Mesodermal cell (in vitro differentiated cells): ENCODE results near the gene DQX1.
"Not testable (repeated sequence)": the region's sequence is repeated elsewhere in the genome, so short reads cannot be mapped to it uniquely, and the experiment has no call there.

ENCODE experiments used
- H3K27ac ChIP-seq: 2 replicates; pipeline ENCODE4 v1.7.0; 2013; ENCODE audit warnings: mild to moderate bottlenecking, low read depth, low read length, moderate library complexity; ENCODE audit not compliant: severe bottlenecking
- H3K36me3 ChIP-seq: 2 replicates; pipeline ENCODE4 v1.7.1; 2013; ENCODE audit warnings: mild to moderate bottlenecking, low read length, moderate library complexity; ENCODE audit not compliant: control insufficient read depth, insufficient read depth
- H3K4me1 ChIP-seq: one replicate; pipeline ENCODE4 v1.7.1; 2013; ENCODE audit warnings: mild to moderate bottlenecking, low read length; ENCODE audit not compliant: insufficient read depth, control insufficient read depth, poor library complexity, severe bottlenecking
- H3K4me3 ChIP-seq: 2 replicates; pipeline ENCODE4 v1.7.0; 2013; ENCODE audit warnings: low read length, control low read depth, mild to moderate bottlenecking; ENCODE audit not compliant: insufficient read depth, poor library complexity, severe bottlenecking; ENCODE audit errors: extremely low read depth
- H3K9me3 ChIP-seq: 2 replicates; pipeline ENCODE4 v1.7.1; 2013; ENCODE audit warnings: mild to moderate bottlenecking, low read length, moderate library complexity; ENCODE audit not compliant: control insufficient read depth
- WGBS, 2 experiments: methylation state at CpG; one replicate each; pipeline ENCODE4 v1.1.5; 2013; ENCODE audit warnings: missing lambda C conversion rate in 2 of 2; ENCODE audit not compliant: insufficient coverage in 2 of 2; 5-methylcytosine and 5-hydroxymethylcytosine counted together

The DQX1 gene

DNA sequence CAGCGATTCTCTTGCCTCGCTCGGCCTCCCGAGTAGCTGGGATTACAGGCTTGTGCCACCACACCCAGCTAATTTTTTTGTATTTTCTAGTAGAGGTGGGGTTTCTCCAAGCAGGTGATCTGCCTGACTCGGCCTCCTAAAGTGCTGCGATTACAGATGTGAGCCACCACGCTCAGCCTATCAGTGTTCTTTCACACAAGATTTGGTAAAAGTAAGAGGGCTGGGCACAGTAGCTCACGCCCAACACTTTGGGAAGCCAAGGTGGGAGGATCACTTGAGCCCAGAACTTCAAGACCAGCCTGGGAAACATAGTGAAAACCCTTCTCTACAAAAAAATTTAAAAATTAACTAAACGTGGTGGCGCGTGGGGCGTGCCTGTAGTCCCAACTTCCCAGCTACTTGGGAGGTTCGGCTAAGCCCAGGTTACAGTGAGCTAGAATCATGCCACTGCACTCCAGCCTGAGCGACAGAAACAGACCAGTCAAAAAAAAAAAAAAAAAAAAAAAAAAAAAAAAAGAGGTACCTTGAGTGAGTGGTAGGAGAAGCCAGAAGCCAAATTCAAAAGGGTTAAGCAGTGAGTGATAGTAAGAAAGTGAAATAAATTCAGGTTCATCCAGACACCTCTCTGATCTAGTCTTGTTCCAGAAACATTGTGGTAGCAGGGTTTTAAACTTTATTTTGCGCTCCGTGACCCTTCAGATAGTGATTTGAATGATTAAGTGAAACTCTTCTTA, 54.5 kb downstream of the DQX1 start:
- H3K9me3 ChIP-seq = no peaks in the 10 kb centered on the region
- WGBS, 2 experiments = 82 to 93% methylated on average over 8 to 9 of the region's 16 CpGs

GRCh38 chr2:74470742-74471141, 55.3 kb downstream of the DQX1 start:
- not testable (repeated sequence) for H3K9me3 ChIP-seq, H3K4me1 ChIP-seq, H3K4me3 ChIP-seq, H3K27ac ChIP-seq
- peaks cover 17% of the 10 kb centered on the region for H3K36me3 ChIP-seq
- WGBS, 2 experiments = 89 to 96% methylated on average over 8 to 11 of the region's 12 CpGs

More for the DNA sequence above, 54.5 kb downstream of the DQX1 start:
- H3K36me3 ChIP-seq = peaks cover 25% of the 10 kb centered on the region
- peaks cover 7% of the 10 kb centered on the region for H3K4me1 ChIP-seq
- peak overlapping the region; percentile 66 for H3K27ac ChIP-seq
- peak overlapping the region; percentile 79 for H3K4me3 ChIP-seq
